Loucy (cell line): Measurements from ENCODE around the gene TMEM14A.

Source experiments
- H2AFZ ChIP-seq: fragments of 200-600 bp; sonication (generic); 2 replicates; pipeline ENCODE4 v1.6.0; 2016; ENCODE audit warnings: antibody characterized with exemption, mild to moderate bottlenecking, low read length, moderate library complexity
- H3F3A ChIP-seq: fragments of 200-600 bp; 2 replicates; pipeline ENCODE4 v1.6.0; 2016; ENCODE audit warnings: antibody characterized with exemption, low read depth, mild to moderate bottlenecking
- H3K27me3 ChIP-seq: fragments of 200-600 bp; sonication (generic); 2 replicates; pipeline ENCODE4 v1.6.1; 2014; ENCODE audit warnings: low read length, mild to moderate bottlenecking; ENCODE audit not compliant: insufficient read depth, poor library complexity, severe bottlenecking
- H3K36me3 ChIP-seq: fragments of 200-600 bp; sonication (generic); 2 replicates; pipeline ENCODE4 v1.6.1; 2016; ENCODE audit warnings: low read length; ENCODE audit not compliant: insufficient read depth
- H3K4me1 ChIP-seq: fragments of 200-600 bp; sonication (generic); 2 replicates; pipeline ENCODE4 v1.5.1; 2014; ENCODE audit warnings: low read length, mild to moderate bottlenecking; ENCODE audit not compliant: insufficient read depth, poor library complexity, severe bottlenecking
- H3K4me2 ChIP-seq: fragments of 200-600 bp; sonication (generic); 2 replicates; pipeline ENCODE4 v1.6.0; 2014; ENCODE audit warnings: antibody characterized with exemption, low read length, low read depth, mild to moderate bottlenecking; ENCODE audit not compliant: poor library complexity, severe bottlenecking
- H3K4me3 ChIP-seq: fragments of 200-600 bp; sonication (generic); 2 replicates; pipeline ENCODE4 v1.5.1; 2014; ENCODE audit warnings: low read length, mild to moderate bottlenecking, mixed read lengths; ENCODE audit not compliant: poor library complexity, severe bottlenecking
- H3K79me2 ChIP-seq: fragments of 200-600 bp; sonication (generic); 2 replicates; pipeline ENCODE4 v1.6.1; 2014; ENCODE audit warnings: low read length; ENCODE audit not compliant: insufficient read depth
- H3K9ac ChIP-seq: fragments of 200-600 bp; sonication (generic); 2 replicates; pipeline ENCODE4 v1.6.0; 2014; ENCODE audit warnings: mild to moderate bottlenecking, low read depth, low read length, moderate library complexity; ENCODE audit not compliant: poor library complexity, severe bottlenecking
- H3K9me2 ChIP-seq: fragments of 200-600 bp; sonication (generic); replicated peaks from 2 replicates; pipeline ENCODE4 v1.6.1; 2016; ENCODE audit warnings: low read depth, low read length, mixed read lengths
- H3K9me3 ChIP-seq: fragments of 200-600 bp; sonication (generic); 2 replicates; pipeline ENCODE4 v1.6.1; 2014; ENCODE audit warnings: mild to moderate bottlenecking, antibody characterized with exemption, low read length, low read depth; ENCODE audit not compliant: insufficient read depth
- H4K20me1 ChIP-seq: fragments of 200-600 bp; sonication (generic); 2 replicates; pipeline ENCODE4 v1.6.0; 2014; ENCODE audit warnings: antibody characterized with exemption, low read length, mild to moderate bottlenecking; ENCODE audit not compliant: insufficient read depth, poor library complexity, severe bottlenecking
- CTCF ChIP-seq: fragments of 200-600 bp; sonication (generic); conservative IDR thresholded peaks from 2 replicates; pipeline ENCODE4 v1.5.1; 2014; ENCODE audit warnings: mild to moderate bottlenecking, antibody characterized with exemption, low read length
- EZH2phosphoT487 ChIP-seq: fragments of 200-600 bp; IDR thresholded peaks from 2 replicates; pipeline ENCODE4 v1.6.1; 2018; ENCODE audit warnings: antibody characterized with exemption, mild to moderate bottlenecking, moderate library complexity, borderline replicate concordance

TMEM14A gene

DNA sequence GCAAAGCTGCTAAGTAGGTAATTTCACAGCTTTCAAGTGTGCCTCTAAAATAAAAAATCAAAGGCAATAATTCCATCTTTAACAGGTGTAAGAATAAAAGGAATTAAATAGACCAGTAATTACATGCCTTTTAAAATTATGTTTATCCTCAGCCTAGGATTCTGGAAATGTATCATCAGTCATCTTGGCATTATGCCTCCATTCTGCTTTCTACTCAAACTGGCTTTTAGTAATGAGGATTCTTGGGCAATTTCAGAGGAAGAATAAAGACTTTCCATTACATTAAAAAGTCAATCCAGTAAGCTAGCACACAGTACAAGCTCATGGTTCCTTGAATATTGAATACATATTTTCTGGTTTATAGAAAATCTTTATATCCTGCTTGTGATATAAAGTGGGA lies 47.6 kb downstream of the TMEM14A start:
- Histone ChIP-seq H3K79me2 (no peaks in the 10 kb centered on the region), H3K27me3 (no peaks in the 10 kb centered on the region), H3K9ac (no peak overlapping the region), H3K4me3 (no peak overlapping the region), H4K20me1 (no peaks in the 10 kb centered on the region), H2AFZ (no peak overlapping the region), H3K9me3 (no peaks in the 10 kb centered on the region), H3K9me2 (no peaks in the 10 kb centered on the region), H3F3A (no peaks in the 10 kb centered on the region), H3K4me1 (no peaks in the 10 kb centered on the region), H3K4me2 (no peak overlapping the region), H3K36me3 (no peaks in the 10 kb centered on the region)
- TF ChIP-seq EZH2phosphoT487: no peak

DNA sequence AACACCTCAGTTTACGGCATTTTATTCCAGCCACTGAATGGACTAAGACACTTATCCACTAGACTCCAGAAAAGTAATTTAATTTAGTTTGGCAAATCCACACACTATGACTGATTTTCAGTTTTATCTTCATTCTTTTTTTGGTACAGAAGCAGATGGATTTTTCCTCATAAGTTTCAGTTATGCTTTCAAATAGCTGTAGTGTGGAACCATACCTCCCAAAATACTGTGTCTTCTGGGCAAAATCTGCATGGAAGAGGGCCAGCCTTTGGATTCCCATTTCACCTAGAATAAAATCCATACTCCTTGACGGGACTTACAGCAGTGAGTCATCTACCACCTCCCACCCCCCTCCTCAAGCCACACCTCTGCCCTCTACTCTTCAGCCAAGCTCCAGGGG lies 49.4 kb downstream of the TMEM14A start:
- Histone ChIP-seq H3K9ac (no peak overlapping the region), H3K9me2 (no peaks in the 10 kb centered on the region), H3K27me3 (no peaks in the 10 kb centered on the region), H3K79me2 (no peaks in the 10 kb centered on the region), H2AFZ (no peak overlapping the region), H3K4me2 (no peak overlapping the region), H3K9me3 (no peaks in the 10 kb centered on the region), H4K20me1 (no peaks in the 10 kb centered on the region), H3K4me1 (no peaks in the 10 kb centered on the region), H3F3A (no peaks in the 10 kb centered on the region), H3K36me3 (no peaks in the 10 kb centered on the region), H3K4me3 (no peak overlapping the region)
- TF ChIP-seq CTCF (no peak), EZH2phosphoT487 (no peak)

DNA sequence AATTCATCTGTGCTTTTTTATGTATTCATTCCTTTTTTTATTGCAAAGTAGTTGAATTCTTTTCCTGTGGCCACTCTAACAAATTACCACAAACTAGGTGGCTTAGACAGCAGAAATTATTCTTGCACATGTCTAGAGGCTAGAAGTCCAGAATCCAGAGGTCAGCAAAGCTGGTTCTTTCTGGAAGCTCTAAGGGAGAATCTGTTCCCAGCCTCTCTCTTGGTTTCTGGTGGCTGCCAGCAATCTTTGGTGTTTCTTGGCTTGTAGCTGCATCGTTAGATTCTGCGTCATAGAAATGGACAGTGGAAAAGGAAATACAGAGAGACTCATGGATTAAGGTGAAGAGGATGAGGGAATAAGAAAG lies 53.1 kb downstream of the TMEM14A start:
- Histone ChIP-seq H3K4me2 (no peak overlapping the region), H3F3A (no peaks in the 10 kb centered on the region), H3K4me1 (no peaks in the 10 kb centered on the region), H3K9me3 (no peaks in the 10 kb centered on the region), H3K9ac (no peak overlapping the region), H3K9me2 (no peaks in the 10 kb centered on the region), H3K27me3 (no peaks in the 10 kb centered on the region), H3K79me2 (no peaks in the 10 kb centered on the region), H2AFZ (no peak overlapping the region; the same call in 1 of the 2 replicates), H3K36me3 (no peaks in the 10 kb centered on the region), H4K20me1 (no peaks in the 10 kb centered on the region), H3K4me3 (no peak overlapping the region)
- no peak for TF ChIP-seq CTCF
- no peak for TF ChIP-seq EZH2phosphoT487

DNA sequence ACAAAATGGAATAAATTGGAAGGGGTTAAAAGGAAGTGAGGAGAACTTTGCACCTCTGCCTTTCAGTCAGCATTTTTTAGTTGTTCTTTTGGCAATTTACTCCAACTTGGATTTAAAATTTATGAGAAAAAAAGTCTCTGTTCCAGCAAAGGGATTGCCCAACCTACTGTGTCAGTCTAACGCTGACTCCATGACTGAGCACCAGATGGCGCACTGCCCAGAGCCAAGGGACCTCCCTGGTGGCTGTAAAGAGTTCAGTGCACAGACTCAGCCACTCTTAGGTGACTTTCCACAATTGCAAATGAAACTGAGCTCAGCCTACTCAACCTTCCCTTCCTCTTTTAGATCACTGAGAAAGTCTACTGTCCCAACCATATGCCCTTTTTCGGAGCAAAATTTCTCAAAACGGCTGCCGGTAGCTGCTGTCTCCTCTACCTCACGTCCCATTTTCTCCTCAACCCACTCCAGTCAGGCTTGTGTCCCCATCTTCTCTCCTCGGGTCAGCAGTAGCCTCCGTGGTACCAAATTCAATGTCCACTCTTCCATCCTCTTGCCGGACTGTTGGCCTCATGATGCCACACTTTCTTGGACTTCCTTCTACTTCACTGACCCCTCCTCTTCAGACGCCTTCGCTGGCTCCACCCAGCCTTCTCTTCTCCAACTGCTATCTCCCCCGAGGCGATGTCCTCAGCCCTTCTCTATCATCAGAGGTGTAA lies 53.7 kb downstream of the TMEM14A start:
- TF ChIP-seq EZH2phosphoT487 (no peak), CTCF (peak; percentile 90)
- Histone ChIP-seq H4K20me1 (no peaks in the 10 kb centered on the region), H3K4me1 (no peaks in the 10 kb centered on the region), H3K4me2 (no peak overlapping the region), H3F3A (no peaks in the 10 kb centered on the region), H3K9me3 (no peaks in the 10 kb centered on the region), H2AFZ (no peak overlapping the region; the same call in none of the 2 replicates), H3K36me3 (no peaks in the 10 kb centered on the region), H3K4me3 (no peak overlapping the region), H3K9ac (no peak overlapping the region), H3K27me3 (no peaks in the 10 kb centered on the region), H3K9me2 (no peaks in the 10 kb centered on the region), H3K79me2 (no peaks in the 10 kb centered on the region)
